Endothelial cell of umbilical vein (primary cell): ENCODE measurements around the gene MYDGF.

Experiments used
- FOS ChIP-seq: IDR thresholded peaks from 2 replicates; pipeline ENCODE4 v1.6.1; 2011; ENCODE audit warnings: mild to moderate bottlenecking, low read length, moderate library complexity, borderline replicate concordance; ENCODE audit not compliant: insufficient read depth
- POLR2A ChIP-seq: IDR thresholded peaks from 2 replicates; pipeline ENCODE4 v1.6.1; 2012; ENCODE audit warnings: low read depth, mild to moderate bottlenecking, control low read depth, low read length
- POLR2AphosphoS5 ChIP-seq: IDR thresholded peaks from 2 replicates; pipeline ENCODE4 v1.6.1; 2012; ENCODE audit warnings: low read depth, mild to moderate bottlenecking, control low read depth, low read length, moderate library complexity; ENCODE audit not compliant: insufficient read depth
- TF ChIP-seq, protein P1 (sequence below): IDR thresholded peaks from 2 replicates; pipeline ENCODE4 v1.6.1; 2011; ENCODE audit not compliant: insufficient read depth, insufficient read length
- TF ChIP-seq, protein P2 (sequence below), 2 donors: IDR thresholded peaks; 1 replicate in 1 of 2; 2 replicates in 1 of 2; pipeline ENCODE4 v1.5.1; 2011; ENCODE audit warnings: low read length in 2 of 2, mild to moderate bottlenecking in 2 of 2, moderate library complexity in 2 of 2, control low read depth in 1 of 2, inconsistent platforms in 1 of 2, low read depth in 1 of 2; ENCODE audit not compliant: insufficient read depth in 1 of 2; ENCODE audit errors: extremely low read depth in 1 of 2

DNA sequence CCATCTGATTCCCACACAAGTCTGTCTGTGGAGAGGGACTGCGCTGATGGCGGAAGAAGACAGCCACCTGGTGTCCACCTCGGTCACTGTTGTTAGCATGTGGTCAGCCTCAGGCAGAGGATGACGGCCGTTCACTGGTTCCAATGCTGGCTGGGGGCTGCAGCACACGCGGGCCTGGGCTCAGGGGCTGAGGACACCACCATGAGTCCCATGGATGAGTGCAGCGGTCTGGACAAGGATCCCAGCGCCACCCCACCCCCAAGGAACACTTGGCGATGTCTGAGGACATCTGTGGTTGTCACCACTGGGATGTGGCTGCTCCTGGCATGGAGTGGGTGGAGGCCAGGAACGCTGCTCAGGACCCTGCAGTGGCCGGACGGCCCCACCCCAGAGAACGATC is 42.6 kb upstream of the MYDGF start:
- TF ChIP-seq, protein P1, sequence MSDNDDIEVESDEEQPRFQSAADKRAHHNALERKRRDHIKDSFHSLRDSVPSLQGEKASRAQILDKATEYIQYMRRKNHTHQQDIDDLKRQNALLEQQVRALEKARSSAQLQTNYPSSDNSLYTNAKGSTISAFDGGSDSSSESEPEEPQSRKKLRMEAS: no peak
- TF ChIP-seq, protein P2, sequence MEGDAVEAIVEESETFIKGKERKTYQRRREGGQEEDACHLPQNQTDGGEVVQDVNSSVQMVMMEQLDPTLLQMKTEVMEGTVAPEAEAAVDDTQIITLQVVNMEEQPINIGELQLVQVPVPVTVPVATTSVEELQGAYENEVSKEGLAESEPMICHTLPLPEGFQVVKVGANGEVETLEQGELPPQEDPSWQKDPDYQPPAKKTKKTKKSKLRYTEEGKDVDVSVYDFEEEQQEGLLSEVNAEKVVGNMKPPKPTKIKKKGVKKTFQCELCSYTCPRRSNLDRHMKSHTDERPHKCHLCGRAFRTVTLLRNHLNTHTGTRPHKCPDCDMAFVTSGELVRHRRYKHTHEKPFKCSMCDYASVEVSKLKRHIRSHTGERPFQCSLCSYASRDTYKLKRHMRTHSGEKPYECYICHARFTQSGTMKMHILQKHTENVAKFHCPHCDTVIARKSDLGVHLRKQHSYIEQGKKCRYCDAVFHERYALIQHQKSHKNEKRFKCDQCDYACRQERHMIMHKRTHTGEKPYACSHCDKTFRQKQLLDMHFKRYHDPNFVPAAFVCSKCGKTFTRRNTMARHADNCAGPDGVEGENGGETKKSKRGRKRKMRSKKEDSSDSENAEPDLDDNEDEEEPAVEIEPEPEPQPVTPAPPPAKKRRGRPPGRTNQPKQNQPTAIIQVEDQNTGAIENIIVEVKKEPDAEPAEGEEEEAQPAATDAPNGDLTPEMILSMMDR (IDR thresholded peaks at IDR 0.05; ENCODE audit: extremely low read depth in 1 of 2, insufficient read depth in 1 of 2, low read depth in 1 of 2, low read length in 2 of 2): no peak
- TF ChIP-seq FOS (no peak), POLR2A (no peak), POLR2AphosphoS5 (no peak)
